ENCODE measurements around the gene OR6C3. TPM values are rescaled to one million over a fixed set of nuclear protein-coding genes. Genes with fewer than 3 reads are reported as not detected.
A peak's percentile ranks its signal among the peaks of the same experiment; 100 is the strongest.
"Not testable (repeated sequence)": the region's sequence is repeated elsewhere in the genome, so short reads cannot be mapped to it uniquely, and the experiment has no call there.

OR6C3 gene
- total RNA-seq, 1 donor from 2014 or later, result not detected

- no peaks in the 10 kb centered on the region for H3K27me3 Mint-ChIP-seq (ENCODE audit: insufficient read depth, low read depth)
- Histone ChIP-seq H3K4me3 (no peak overlapping the region), H4K20me1 (ENCODE audit: low read depth) (no peaks in the 10 kb centered on the region), H3K27ac (no peak overlapping the region), H3K9me3 (ENCODE audit: low read depth) (no peaks in the 10 kb centered on the region), H3K79me2 (ENCODE audit: low read depth) (no peaks in the 10 kb centered on the region), H3K9ac (no peak overlapping the region), H3K27me3 (no peaks in the 10 kb centered on the region), H3K36me3 (no peaks in the 10 kb centered on the region), H3K4me2 (no peak overlapping the region), H3K4me1 (peaks cover 8% of the 10 kb centered on the region), H3F3A (ENCODE audit: low read depth) (no peaks in the 10 kb centered on the region), H2AFZ (replicated peaks) (peak overlapping the region; percentile 57)
- no peak for TF ChIP-seq EZH2 (IDR thresholded peaks at IDR 0.05)
- no peak for TF ChIP-seq CTCF (IDR thresholded peaks at IDR 0.05)
- no peak for TF ChIP-seq EZH2phosphoT487 (IDR thresholded peaks at IDR 0.05)
- H3K4me3 Mint-ChIP-seq, result no peak overlapping the region
- no peak overlapping the region for H3K27ac Mint-ChIP-seq
- no peak for DNase-seq (ENCODE audit: low spot score)
- peaks cover 2% of the 10 kb centered on the region for H3K4me1 Mint-ChIP-seq
- H3K9me3 Mint-ChIP-seq, result no peaks in the 10 kb centered on the region
- no peaks in the 10 kb centered on the region for H3K36me3 Mint-ChIP-seq
Measured at GRCh38 chr12:55336002-55336401, 5.5 kb downstream of the OR6C3 start.

GRCh38 chr12:55355338-55355737, 24.8 kb downstream of the OR6C3 start:
- not testable (repeated sequence) for H3K4me1 Mint-ChIP-seq; H3K4me3 ChIP-seq; H3K27me3 Mint-ChIP-seq (ENCODE audit: insufficient read depth, low read depth); H3F3A ChIP-seq (ENCODE audit: low read depth); H3K36me3 ChIP-seq; H3K9me3 ChIP-seq (ENCODE audit: low read depth); H4K20me1 ChIP-seq (ENCODE audit: low read depth); H3K27ac ChIP-seq; H3K9ac ChIP-seq; H3K27me3 ChIP-seq; H3K27ac Mint-ChIP-seq; H3K9me3 Mint-ChIP-seq; H3K4me3 Mint-ChIP-seq; H3K36me3 Mint-ChIP-seq; H3K79me2 ChIP-seq (ENCODE audit: low read depth)
- peaks cover 11% of the 10 kb centered on the region for H3K4me1 ChIP-seq
- H3K4me2 ChIP-seq, result peak overlapping the region; percentile 13
- DNase-seq (ENCODE audit: low spot score), result peak; percentile 44
- peak overlapping the region; percentile 98 for H2AFZ ChIP-seq (replicated peaks)

- H4K20me1 ChIP-seq (ENCODE audit: low read depth), result no peaks in the 10 kb centered on the region
Measured at GRCh38 chr12:55362675-55363074, 32.1 kb downstream of the OR6C3 start, which contains the start of gene OR6C75. Gene OR6C75 (plus strand): TSS chr12:55362975. CDS start chr12:55365111, 2,136 bp downstream.

GRCh38 chr12:55365086-55365485, 34.5 kb downstream of the OR6C3 start:
- Histone ChIP-seq H3K4me3 (no peak overlapping the region), H3K9me3 (ENCODE audit: low read depth) (no peaks in the 10 kb centered on the region), H3K9ac (no peak overlapping the region), H3K79me2 (ENCODE audit: low read depth) (no peaks in the 10 kb centered on the region), H3K27ac (no peak overlapping the region), H3K4me2 (no peak overlapping the region), H2AFZ (replicated peaks) (peak overlapping the region; percentile 76), H3F3A (ENCODE audit: low read depth) (no peaks in the 10 kb centered on the region), H3K36me3 (no peaks in the 10 kb centered on the region), H3K4me1 (no peaks in the 10 kb centered on the region), H4K20me1 (ENCODE audit: low read depth) (no peaks in the 10 kb centered on the region), H3K27me3 (no peaks in the 10 kb centered on the region)
- Mint-ChIP-seq H3K27ac (no peak overlapping the region), H3K27me3 (ENCODE audit: insufficient read depth, low read depth) (peaks cover 2% of the 10 kb centered on the region), H3K9me3 (no peaks in the 10 kb centered on the region), H3K36me3 (no peaks in the 10 kb centered on the region), H3K4me1 (no peaks in the 10 kb centered on the region), H3K4me3 (no peak overlapping the region)
- TF ChIP-seq CTCF (IDR thresholded peaks at IDR 0.05) (no peak), EZH2phosphoT487 (IDR thresholded peaks at IDR 0.05) (no peak), EZH2 (IDR thresholded peaks at IDR 0.05) (no peak)
- DNase-seq (ENCODE audit: low spot score), result no peak

More at GRCh38 chr12:55362675-55363074, 32.1 kb downstream of the OR6C3 start, which contains the start of gene OR6C75:
- no peak within 1 kb of the TSS for H2AFZ ChIP-seq (replicated peaks)
- no peaks in the 10 kb centered on the region for H3F3A ChIP-seq (ENCODE audit: low read depth)
- no peaks in the 10 kb centered on the region for H3K79me2 ChIP-seq (ENCODE audit: low read depth)
- DNase-seq (ENCODE audit: low spot score), result no peak
- Mint-ChIP-seq H3K27me3 (ENCODE audit: insufficient read depth, low read depth) (peaks cover 2% of the 10 kb centered on the region), H3K27ac (no peak within 1 kb of the TSS), H3K4me1 (no peaks in the 10 kb centered on the region), H3K9me3 (no peaks in the 10 kb centered on the region), H3K4me3 (no peak within 1 kb of the TSS), H3K36me3 (no peaks in the 10 kb centered on the region)
- no peak within 1 kb of the TSS for H3K4me2 ChIP-seq
- H3K36me3 ChIP-seq, result no peaks in the 10 kb centered on the region
- no peak for TF ChIP-seq EZH2 (IDR thresholded peaks at IDR 0.05)
- TF ChIP-seq CTCF (IDR thresholded peaks at IDR 0.05), result no peak
- H3K9me3 ChIP-seq (ENCODE audit: low read depth), result no peaks in the 10 kb centered on the region
- H3K27ac ChIP-seq, result no peak within 1 kb of the TSS
- H3K9ac ChIP-seq, result no peak within 1 kb of the TSS
- H3K27me3 ChIP-seq, result no peaks in the 10 kb centered on the region
- no peaks in the 10 kb centered on the region for H3K4me1 ChIP-seq
- no peak within 1 kb of the TSS for H3K4me3 ChIP-seq
